ENCODE data around the gene TNFSF10.

The TNFSF10 gene

GRCh38 chr3:172466553-172467130, 56.6 kb downstream of the TNFSF10 start:
- no peak for DNase-seq
- TF ChIP-seq CTCF (IDR thresholded peaks at IDR 0.05) = no peak
- peaks cover 11% of the 10 kb centered on the region for H3K9me3 Mint-ChIP-seq
- no peak overlapping the region for H3K4me3 Mint-ChIP-seq
- H3K4me1 Mint-ChIP-seq = peaks cover 4% of the 10 kb centered on the region
- no peak overlapping the region for H3K27ac Mint-ChIP-seq
- peaks cover 5% of the 10 kb centered on the region for H3K36me3 Mint-ChIP-seq (ENCODE audit: low read depth)
- H3K27me3 Mint-ChIP-seq (ENCODE audit: low read depth, poor library complexity) = no peaks in the 10 kb centered on the region

- Mint-ChIP-seq H3K4me3 (no peak overlapping the region), H3K9me3 (peaks cover 3% of the 10 kb centered on the region), H3K4me1 (peaks cover 4% of the 10 kb centered on the region), H3K36me3 (ENCODE audit: low read depth) (no peaks in the 10 kb centered on the region), H3K27ac (no peak overlapping the region), H3K27me3 (ENCODE audit: low read depth, poor library complexity) (no peaks in the 10 kb centered on the region)
- no peak for TF ChIP-seq CTCF (IDR thresholded peaks at IDR 0.05)
- no peak for DNase-seq
Observed at GRCh38 chr3:172465281-172465680, 57.9 kb downstream of the TNFSF10 start.

GRCh38 chr3:172464306-172464705, 58.9 kb downstream of the TNFSF10 start:
- H3K36me3 Mint-ChIP-seq (ENCODE audit: low read depth) = no peaks in the 10 kb centered on the region
- DNase-seq = no peak
- H3K27ac Mint-ChIP-seq = no peak overlapping the region
- TF ChIP-seq CTCF (IDR thresholded peaks at IDR 0.05) = no peak
- peaks cover 4% of the 10 kb centered on the region for H3K4me1 Mint-ChIP-seq
- peaks cover 3% of the 10 kb centered on the region for H3K9me3 Mint-ChIP-seq
- no peak overlapping the region for H3K4me3 Mint-ChIP-seq
- H3K27me3 Mint-ChIP-seq (ENCODE audit: low read depth, poor library complexity) = no peaks in the 10 kb centered on the region

GRCh38 chr3:172461530-172462138, 61.6 kb downstream of the TNFSF10 start:
- TF ChIP-seq CTCF (IDR thresholded peaks at IDR 0.05) = peak; percentile 90
- no peak overlapping the region for H3K27ac Mint-ChIP-seq
- no peaks in the 10 kb centered on the region for H3K9me3 Mint-ChIP-seq
- H3K36me3 Mint-ChIP-seq (ENCODE audit: low read depth) = no peaks in the 10 kb centered on the region
- H3K4me3 Mint-ChIP-seq = no peak overlapping the region
- peaks cover 4% of the 10 kb centered on the region for H3K4me1 Mint-ChIP-seq
- H3K27me3 Mint-ChIP-seq (ENCODE audit: low read depth, poor library complexity) = no peaks in the 10 kb centered on the region
- DNase-seq = no peak

GRCh38 chr3:172456404-172456803, 66.8 kb downstream of the TNFSF10 start:
- Mint-ChIP-seq H3K4me3 (no peak overlapping the region), H3K27me3 (ENCODE audit: low read depth, poor library complexity) (peaks cover 19% of the 10 kb centered on the region), H3K27ac (no peak overlapping the region), H3K4me1 (no peaks in the 10 kb centered on the region), H3K9me3 (no peaks in the 10 kb centered on the region), H3K36me3 (ENCODE audit: low read depth) (no peaks in the 10 kb centered on the region)
- no peak for TF ChIP-seq CTCF (IDR thresholded peaks at IDR 0.05)
- DNase-seq = no peak
